ENCODE measurements around the gene ZFAND3. TPM values are rescaled to one million over a fixed set of nuclear protein-coding genes. Genes with fewer than 3 reads are reported as not detected.

The ZFAND3 gene
- total RNA-seq, 1 donor from 2014 or later, result 66.9 TPM

GRCh38 chr6:37861452-37861851, 41.9 kb downstream of the ZFAND3 start:
- peaks cover 14% of the 10 kb centered on the region for H3K4me1 Mint-ChIP-seq (ENCODE audit: unreplicated experiment)
- DNase-seq (ENCODE audit: extremely low spot score, unreplicated experiment), result no peak
- H3K27ac Mint-ChIP-seq, result no peak overlapping the region
- no peaks in the 10 kb centered on the region for H3K36me3 Mint-ChIP-seq
- H3K4me3 Mint-ChIP-seq, result no peak overlapping the region
- H3K27me3 Mint-ChIP-seq, result no peaks in the 10 kb centered on the region
- no peak for TF ChIP-seq CTCF (conservative IDR thresholded peaks at IDR 0.05)
- no peaks in the 10 kb centered on the region for H3K9me3 Mint-ChIP-seq

- no peaks in the 10 kb centered on the region for H3K9me3 Mint-ChIP-seq
- no peaks in the 10 kb centered on the region for H3K36me3 Mint-ChIP-seq
- no peak for TF ChIP-seq CTCF (conservative IDR thresholded peaks at IDR 0.05)
- DNase-seq (ENCODE audit: extremely low spot score, unreplicated experiment), result no peak
- no peak overlapping the region for H3K4me3 Mint-ChIP-seq
- H3K4me1 Mint-ChIP-seq (ENCODE audit: unreplicated experiment), result peaks cover 19% of the 10 kb centered on the region
- H3K27ac Mint-ChIP-seq, result no peak overlapping the region
- no peaks in the 10 kb centered on the region for H3K27me3 Mint-ChIP-seq
Observed at GRCh38 chr6:37862430-37862829, 42.9 kb downstream of the ZFAND3 start.

GRCh38 chr6:37862992-37863391, 43.5 kb downstream of the ZFAND3 start:
- H3K27me3 Mint-ChIP-seq, result no peaks in the 10 kb centered on the region
- TF ChIP-seq CTCF (conservative IDR thresholded peaks at IDR 0.05), result no peak
- H3K27ac Mint-ChIP-seq, result no peak overlapping the region

GRCh38 chr6:37864250-37864649, 44.7 kb downstream of the ZFAND3 start:
- no peaks in the 10 kb centered on the region for H3K36me3 Mint-ChIP-seq
- H3K4me1 Mint-ChIP-seq (ENCODE audit: unreplicated experiment), result peaks cover 22% of the 10 kb centered on the region
- no peak for TF ChIP-seq CTCF (conservative IDR thresholded peaks at IDR 0.05)
- no peaks in the 10 kb centered on the region for H3K9me3 Mint-ChIP-seq
- DNase-seq (ENCODE audit: extremely low spot score, unreplicated experiment), result no peak
- no peak overlapping the region for H3K4me3 Mint-ChIP-seq
- no peaks in the 10 kb centered on the region for H3K27me3 Mint-ChIP-seq
- no peak overlapping the region for H3K27ac Mint-ChIP-seq

More at GRCh38 chr6:37862992-37863391, 43.5 kb downstream of the ZFAND3 start:
- H3K9me3 Mint-ChIP-seq, result no peaks in the 10 kb centered on the region
- no peaks in the 10 kb centered on the region for H3K36me3 Mint-ChIP-seq
- no peak for DNase-seq (ENCODE audit: extremely low spot score, unreplicated experiment)
- H3K4me3 Mint-ChIP-seq, result no peak overlapping the region
- peaks cover 20% of the 10 kb centered on the region for H3K4me1 Mint-ChIP-seq (ENCODE audit: unreplicated experiment)

- H3K27ac Mint-ChIP-seq, result no peak overlapping the region
- no peak for DNase-seq (ENCODE audit: extremely low spot score, unreplicated experiment)
- no peak for TF ChIP-seq CTCF (conservative IDR thresholded peaks at IDR 0.05)
- no peaks in the 10 kb centered on the region for H3K27me3 Mint-ChIP-seq
- H3K9me3 Mint-ChIP-seq, result no peaks in the 10 kb centered on the region
- peaks cover 18% of the 10 kb centered on the region for H3K4me1 Mint-ChIP-seq (ENCODE audit: unreplicated experiment)
- no peak overlapping the region for H3K4me3 Mint-ChIP-seq
- no peaks in the 10 kb centered on the region for H3K36me3 Mint-ChIP-seq
Observed at GRCh38 chr6:37865504-37865903, 46.0 kb downstream of the ZFAND3 start.

Measured in type B pancreatic cell (in vitro differentiated cells).